B cell (primary cell): ENCODE data around the gene RAB10. TPM values are rescaled to one million over a fixed set of nuclear protein-coding genes. Genes with fewer than 3 reads are reported as not detected.
"Not testable (repeated sequence)": the region's sequence is repeated elsewhere in the genome, so short reads cannot be mapped to it uniquely, and the experiment has no call there.

Source experiments
- ATAC-seq: fragments of 200-7000 bp; cut with Tn5 transposase; one replicate; pipeline ENCODE4 v1.10.0; 2021; ENCODE audit warnings: low read depth, mild to moderate bottlenecking, moderate number of reproducible peaks, moderate library complexity
- CTCF ChIA-PET: fragments of 350-600 bp; sonication (Branson Sonifier 250); formaldehyde crosslinking; loops from one replicate; lab custom pipeline; 2021; ENCODE audit warnings: antibody characterized with exemption, inconsistent platforms; lab: Charles Lee
- POLR2A ChIA-PET: fragments of 350-600 bp; sonication (Branson Sonifier 250); formaldehyde crosslinking; loops from one replicate; lab custom pipeline; 2021; ENCODE audit warnings: antibody characterized with exemption; lab: Charles Lee
- DNase-seq: peaks from one replicate; pipeline ENCODE4 v3.0.0; 2013
- H2AFZ ChIP-seq: 2 replicates; pipeline ENCODE4 v1.6.1; 2012; ENCODE audit warnings: mild to moderate bottlenecking, low read depth, low read length; ENCODE audit not compliant: insufficient read depth, poor library complexity, severe bottlenecking
- H3K27ac ChIP-seq, 2 donors: 1 replicate in 1 of 2; 2 replicates in 1 of 2; pipeline ENCODE4 v1.5.1; 2012 to 2013; ENCODE audit warnings: low read length in 2 of 2, mild to moderate bottlenecking in 2 of 2, moderate library complexity in 1 of 2
- H3K27me3 ChIP-seq, 4 experiments: fragments of 200-600 bp in 1 of 4; sonication (generic) in 1 of 4; replicated peaks in 1 of 4; 1 replicate in 2 of 4; 2 replicates in 2 of 4; pipeline versions ENCODE4 v1.6.1 to v1.7.0; 2013 to 2016; ENCODE audit warnings: low read length in 3 of 4, mild to moderate bottlenecking in 2 of 4, mixed read lengths in 1 of 4, moderate library complexity in 1 of 4; ENCODE audit not compliant: insufficient read depth in 4 of 4, control insufficient read depth in 3 of 4; ENCODE audit errors: control extremely low read depth in 1 of 4
- H3K36me3 ChIP-seq, 2 experiments: replicated peaks in 1 of 2; 1 replicate in 1 of 2; 2 replicates in 1 of 2; pipeline versions ENCODE4 v1.6.1 to v1.7.1; 2013; ENCODE audit warnings: low read length in 1 of 2; ENCODE audit not compliant: insufficient read depth in 2 of 2, control insufficient read depth in 1 of 2; ENCODE audit errors: control extremely low read depth in 1 of 2, extremely low read depth in 1 of 2
- H3K4me1 ChIP-seq, 2 donors: fragments of 200-600 bp in 1 of 2; sonication (generic) in 1 of 2; 1 replicate in 1 of 2; 2 replicates in 1 of 2; pipeline versions ENCODE4 v1.5.1 to v1.6.1; 2013 to 2017; ENCODE audit warnings: low read length in 2 of 2; ENCODE audit not compliant: control insufficient read depth in 2 of 2, insufficient read depth in 2 of 2
- H3K4me2 ChIP-seq: replicated peaks from 2 replicates; pipeline ENCODE3; 2012; ENCODE audit warnings: mild to moderate bottlenecking, low read depth, low read length; ENCODE audit not compliant: poor library complexity, severe bottlenecking
- H3K4me3 ChIP-seq, 5 experiments: fragments of 200-600 bp in 1 of 5; sonication (generic) in 1 of 5; 1 replicate in 3 of 5; 2 replicates in 2 of 5; pipeline versions ENCODE4 v1.5.1 to v1.7.0; 2011 to 2016; ENCODE audit warnings: low read length in 4 of 5, mild to moderate bottlenecking in 4 of 5, low read depth in 2 of 5, control low read depth in 1 of 5, moderate library complexity in 1 of 5; ENCODE audit not compliant: insufficient read depth in 1 of 5; ENCODE audit errors: control extremely low read depth in 1 of 5, extremely low read depth in 1 of 5
- H3K79me2 ChIP-seq: fragments of 200-600 bp; sonication (generic); one replicate; pipeline ENCODE4 v1.6.0; 2016; ENCODE audit warnings: low read length; ENCODE audit not compliant: control insufficient read depth, insufficient read depth
- H3K9ac ChIP-seq: fragments of 200-600 bp; sonication (generic); 2 replicates; pipeline ENCODE4 v1.6.1; 2017; ENCODE audit warnings: mild to moderate bottlenecking, low read length, moderate library complexity
- H3K9me3 ChIP-seq, 3 donors: one replicate each; pipeline versions ENCODE4 v1.6.1 to v1.7.1; 2013; ENCODE audit warnings: low read length in 2 of 3; ENCODE audit not compliant: control insufficient read depth in 2 of 3, insufficient read depth in 1 of 3; ENCODE audit errors: control extremely low read depth in 1 of 3
- H4K20me1 ChIP-seq: 2 replicates; pipeline ENCODE4 v1.6.0; 2012; ENCODE audit warnings: mild to moderate bottlenecking, low read length; ENCODE audit not compliant: insufficient read depth, control insufficient read depth, poor library complexity, severe bottlenecking
- H3K27ac Mint-ChIP-seq: one replicate; pipeline ENCODE4 v1.8.0; 2021; ENCODE audit warnings: mixed read lengths
- H3K27me3 Mint-ChIP-seq: one replicate; pipeline ENCODE4 v1.8.0; 2021; ENCODE audit warnings: mixed read lengths
- H3K4me1 Mint-ChIP-seq: one replicate; pipeline ENCODE4 v1.8.0; 2021; ENCODE audit warnings: mixed read lengths
- H3K4me3 Mint-ChIP-seq: one replicate; pipeline ENCODE4 v1.8.0; 2021; ENCODE audit warnings: mixed read lengths
- H3K9me3 Mint-ChIP-seq: one replicate; pipeline ENCODE4 v1.8.0; 2022; ENCODE audit warnings: mixed read lengths; ENCODE audit not compliant: insufficient read depth
- EZH2 ChIP-seq: IDR thresholded peaks from 2 replicates; pipeline ENCODE4 v1.6.1; 2012; ENCODE audit warnings: borderline replicate concordance, low read depth, mild to moderate bottlenecking, moderate library complexity, low read length; ENCODE audit not compliant: insufficient read depth, poor library complexity, severe bottlenecking
- WGBS: methylation state at CpG from one replicate; pipeline ENCODE4 v1.1.5; 2013; ENCODE audit warnings: missing lambda C conversion rate; ENCODE audit not compliant: insufficient coverage; 5-methylcytosine and 5-hydroxymethylcytosine counted together
- intact Hi-C: fragments of 100-400 bp; cut with micrococcal nuclease; formaldehyde crosslinking; loops from one replicate; pipeline ENCODE4 v1.10.0; 2022
- polyA plus RNA-seq: library from polyadenylated mRNA; depleted of rRNA; stranded (reverse); fragments of >200 nt; gene quantifications from 2 replicates; pipeline ENCODE4 v1.2.3, GENCODE V29; 2012
- total RNA-seq, 2 donors: library from RNA; stranded (reverse); fragments of 120-200 nt in 1 of 2; gene quantifications; 1 replicate in 1 of 2; 2 replicates in 1 of 2; pipeline versions ENCODE4 v1.2.3 to v1.2.4, GENCODE V29; 2013 to 2022
- TF ChIP-seq, protein P1 (sequence below): fragments of 200-600 bp; IDR thresholded peaks from one replicate; pipeline ENCODE4 v1.8.0; 2022; ENCODE audit warnings: antibody characterized with exemption, mild to moderate bottlenecking

The RAB10 gene
- total and polyA plus RNA-seq, 2 donors (not counting 1 experiment from before 2014, with no cell fraction given) = 21.7 to 66.7 TPM

DNA sequence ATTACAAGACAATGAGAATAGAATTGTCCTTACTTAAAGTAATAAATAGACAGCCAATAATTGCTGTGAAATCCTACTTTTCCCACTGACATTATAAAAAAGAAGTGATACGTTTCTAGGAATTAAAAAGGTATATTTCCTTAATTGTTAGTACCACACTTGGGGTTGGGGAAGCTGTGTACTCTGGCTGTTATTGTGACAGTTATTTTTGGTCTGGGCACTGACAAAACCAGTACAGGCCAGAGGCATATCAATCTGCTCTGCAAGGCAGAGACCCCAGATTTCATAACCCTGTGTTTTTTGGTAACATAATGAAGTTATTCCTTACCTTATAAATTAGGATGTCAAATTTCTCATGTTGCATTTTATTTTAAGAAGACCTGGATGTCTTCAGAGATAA, 66.5 kb downstream of the RAB10 start:
- peaks cover 0 to 4% (median 0%) of the 10 kb centered on the region in 3 donors for H3K9me3 ChIP-seq
- CTCF ChIA-PET = no interaction called here
- H3K27ac ChIP-seq = no peak overlapping the region
- no peak overlapping the region for H3K4me3 ChIP-seq
- ATAC-seq (no peak), DNase-seq (no peak)
- H2AFZ ChIP-seq = no peak overlapping the region
- peaks cover 69% of the 10 kb centered on the region for H4K20me1 ChIP-seq
- peaks cover 9% of the 10 kb centered on the region for H3K9me3 Mint-ChIP-seq
- H3K9ac ChIP-seq = no peak overlapping the region
- no peak overlapping the region for H3K27ac Mint-ChIP-seq
- H3K4me3 Mint-ChIP-seq = no peak overlapping the region
- WGBS = no CpG with 5 or more reads among the region's 1 CpG
- H3K4me1 Mint-ChIP-seq = peaks cover 24% of the 10 kb centered on the region
- H3K4me2 ChIP-seq = no peak overlapping the region
- no peaks in the 10 kb centered on the region for H3K27me3 Mint-ChIP-seq
- peaks cover 88% of the 10 kb centered on the region for H3K79me2 ChIP-seq
- POLR2A ChIA-PET = no interaction called here
- no peaks in the 10 kb centered on the region for H3K4me1 ChIP-seq
- no peak for TF ChIP-seq EZH2
- TF ChIP-seq, protein P1, sequence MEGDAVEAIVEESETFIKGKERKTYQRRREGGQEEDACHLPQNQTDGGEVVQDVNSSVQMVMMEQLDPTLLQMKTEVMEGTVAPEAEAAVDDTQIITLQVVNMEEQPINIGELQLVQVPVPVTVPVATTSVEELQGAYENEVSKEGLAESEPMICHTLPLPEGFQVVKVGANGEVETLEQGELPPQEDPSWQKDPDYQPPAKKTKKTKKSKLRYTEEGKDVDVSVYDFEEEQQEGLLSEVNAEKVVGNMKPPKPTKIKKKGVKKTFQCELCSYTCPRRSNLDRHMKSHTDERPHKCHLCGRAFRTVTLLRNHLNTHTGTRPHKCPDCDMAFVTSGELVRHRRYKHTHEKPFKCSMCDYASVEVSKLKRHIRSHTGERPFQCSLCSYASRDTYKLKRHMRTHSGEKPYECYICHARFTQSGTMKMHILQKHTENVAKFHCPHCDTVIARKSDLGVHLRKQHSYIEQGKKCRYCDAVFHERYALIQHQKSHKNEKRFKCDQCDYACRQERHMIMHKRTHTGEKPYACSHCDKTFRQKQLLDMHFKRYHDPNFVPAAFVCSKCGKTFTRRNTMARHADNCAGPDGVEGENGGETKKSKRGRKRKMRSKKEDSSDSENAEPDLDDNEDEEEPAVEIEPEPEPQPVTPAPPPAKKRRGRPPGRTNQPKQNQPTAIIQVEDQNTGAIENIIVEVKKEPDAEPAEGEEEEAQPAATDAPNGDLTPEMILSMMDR = no peak
- peaks cover 8 to 11% of the 10 kb centered on the region in 2 experiments for H3K36me3 ChIP-seq
- intact Hi-C loops = no loop called here
- no peaks in the 10 kb centered on the region for H3K27me3 ChIP-seq

DNA sequence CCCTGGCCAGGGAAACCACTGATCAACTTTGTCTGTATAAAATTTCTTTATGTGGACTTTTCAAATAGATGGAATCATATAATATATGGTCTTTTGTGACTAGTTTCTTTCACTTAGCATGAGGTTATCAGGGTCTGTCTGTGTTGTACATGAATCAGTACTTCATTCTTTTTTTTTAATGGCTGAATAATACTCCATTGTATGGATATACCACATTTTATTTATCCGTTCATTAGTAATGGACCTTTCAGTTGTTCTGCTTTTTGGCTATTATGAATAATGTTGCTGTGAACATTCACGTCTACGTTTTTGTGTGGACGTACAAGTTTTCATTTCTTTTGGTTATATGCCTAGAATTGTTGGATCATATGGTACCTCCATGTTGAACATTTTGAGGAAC, 69.9 kb downstream of the RAB10 start:
- Histone ChIP-seq H3K27me3 (no peaks in the 10 kb centered on the region), H4K20me1 (peaks cover 55% of the 10 kb centered on the region), H3K79me2 (peaks cover 91% of the 10 kb centered on the region), H2AFZ (no peak overlapping the region), H3K36me3 (peaks cover 12% of the 10 kb centered on the region in 2 experiments), H3K9ac (no peak overlapping the region), H3K4me3 (no peak overlapping the region), H3K9me3 (peaks cover 0 to 4% (median 0%) of the 10 kb centered on the region in 3 donors), H3K4me1 (no peaks in the 10 kb centered on the region), H3K4me2 (no peak overlapping the region), H3K27ac (no peak overlapping the region)
- WGBS = 100% methylated on average over 3 of the region's 4 CpGs
- no peak overlapping the region for H3K4me3 Mint-ChIP-seq
- H3K27ac Mint-ChIP-seq = no peak overlapping the region
- no peaks in the 10 kb centered on the region for H3K27me3 Mint-ChIP-seq
- ChIA-PET POLR2A (no interaction called here), CTCF (no interaction called here)
- TF ChIP-seq, protein P1 = no peak
- no peak for TF ChIP-seq EZH2
- peaks cover 9% of the 10 kb centered on the region for H3K9me3 Mint-ChIP-seq
- ATAC-seq (no peak), DNase-seq (no peak)
- intact Hi-C loops = no loop called here
- peaks cover 11% of the 10 kb centered on the region for H3K4me1 Mint-ChIP-seq

DNA sequence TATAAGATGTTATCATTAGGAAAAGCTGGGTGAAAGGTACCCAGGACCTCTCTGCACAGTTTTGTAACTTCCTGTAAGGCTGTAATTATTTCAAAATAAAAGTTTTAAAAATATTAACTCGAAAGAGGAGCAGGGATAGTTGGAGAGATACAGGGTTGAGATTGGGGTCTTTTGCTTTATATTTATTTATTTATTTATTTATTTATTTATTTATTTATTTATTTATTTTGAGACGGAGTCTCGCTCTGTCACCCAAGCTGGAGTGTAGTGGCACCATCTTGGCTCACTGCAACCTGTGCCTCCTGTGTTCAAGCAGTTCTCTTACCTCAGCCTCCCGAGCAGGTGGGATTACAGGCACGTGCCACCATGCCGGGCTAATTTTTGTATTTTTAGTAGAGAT, 74.8 kb downstream of the RAB10 start:
- intact Hi-C loops = not testable (repeated sequence)

More for the DNA sequence above, 74.8 kb downstream of the RAB10 start:
- H2AFZ ChIP-seq, H3K4me2 ChIP-seq, H3K9me3 Mint-ChIP-seq, H3K27ac Mint-ChIP-seq, ATAC-seq, H3K4me1 ChIP-seq, H3K4me3 ChIP-seq, H3K4me1 Mint-ChIP-seq, POLR2A ChIA-PET, H3K4me3 Mint-ChIP-seq, H3K27me3 ChIP-seq, H3K27me3 Mint-ChIP-seq, H3K27ac ChIP-seq, CTCF ChIA-PET, H3K9ac ChIP-seq, H3K9me3 ChIP-seq, DNase-seq: not testable (repeated sequence)
- peaks cover 11 to 25% of the 10 kb centered on the region in 2 experiments for H3K36me3 ChIP-seq
- peaks cover 70% of the 10 kb centered on the region for H3K79me2 ChIP-seq
- H4K20me1 ChIP-seq = peaks cover 25% of the 10 kb centered on the region
- WGBS = 100% methylated on average over 3 of the region's 6 CpGs
